ENCODE measurements around the gene SNX33.

SNX33 gene

DNA sequence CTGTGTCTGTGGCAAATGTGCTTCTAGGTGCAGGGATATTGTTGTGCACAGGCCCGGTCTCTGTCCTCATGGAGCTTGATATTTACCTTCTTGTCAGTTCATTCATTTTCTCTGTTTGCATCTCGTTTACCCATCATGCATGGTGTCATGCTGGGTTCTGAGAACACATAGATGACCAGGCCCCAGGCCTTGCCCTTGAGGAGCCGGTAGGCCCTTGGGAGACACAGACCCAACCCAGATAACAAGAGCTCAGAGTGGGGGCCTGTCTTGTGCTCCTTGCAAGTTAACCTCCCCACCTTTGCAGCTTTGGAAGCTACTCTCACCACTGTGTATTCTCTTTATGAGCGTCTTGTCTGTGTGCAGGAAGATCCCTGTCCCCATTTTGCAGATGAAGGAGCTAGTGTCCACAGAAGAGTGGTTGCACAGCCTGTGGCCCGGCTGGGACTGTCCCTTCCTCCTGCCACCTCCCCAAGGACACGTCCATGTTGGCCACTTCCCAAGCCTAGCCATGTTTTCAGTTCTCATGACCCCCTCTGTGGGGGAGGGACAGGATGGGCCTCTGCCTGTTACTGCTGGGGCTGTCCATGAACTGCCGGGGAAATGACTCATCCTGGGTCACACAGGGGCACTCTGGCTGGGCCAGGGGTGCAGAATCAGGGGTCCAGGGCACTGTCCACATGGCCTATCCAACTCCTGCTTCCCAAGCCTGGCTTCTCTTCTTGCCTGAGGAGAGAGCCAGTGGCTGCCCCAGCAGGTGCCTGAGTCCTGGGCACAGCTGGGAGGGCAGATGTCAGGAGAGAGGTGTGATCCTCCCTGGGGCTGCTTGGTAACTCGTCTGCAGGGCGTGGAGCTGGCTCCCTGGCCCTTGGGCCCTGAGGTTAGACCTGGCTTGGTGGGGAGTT lies 3.4 kb downstream of the SNX33 start:
- DNase-seq (ENCODE audit: low spot score), result no peak
- TF ChIP-seq, protein P1, sequence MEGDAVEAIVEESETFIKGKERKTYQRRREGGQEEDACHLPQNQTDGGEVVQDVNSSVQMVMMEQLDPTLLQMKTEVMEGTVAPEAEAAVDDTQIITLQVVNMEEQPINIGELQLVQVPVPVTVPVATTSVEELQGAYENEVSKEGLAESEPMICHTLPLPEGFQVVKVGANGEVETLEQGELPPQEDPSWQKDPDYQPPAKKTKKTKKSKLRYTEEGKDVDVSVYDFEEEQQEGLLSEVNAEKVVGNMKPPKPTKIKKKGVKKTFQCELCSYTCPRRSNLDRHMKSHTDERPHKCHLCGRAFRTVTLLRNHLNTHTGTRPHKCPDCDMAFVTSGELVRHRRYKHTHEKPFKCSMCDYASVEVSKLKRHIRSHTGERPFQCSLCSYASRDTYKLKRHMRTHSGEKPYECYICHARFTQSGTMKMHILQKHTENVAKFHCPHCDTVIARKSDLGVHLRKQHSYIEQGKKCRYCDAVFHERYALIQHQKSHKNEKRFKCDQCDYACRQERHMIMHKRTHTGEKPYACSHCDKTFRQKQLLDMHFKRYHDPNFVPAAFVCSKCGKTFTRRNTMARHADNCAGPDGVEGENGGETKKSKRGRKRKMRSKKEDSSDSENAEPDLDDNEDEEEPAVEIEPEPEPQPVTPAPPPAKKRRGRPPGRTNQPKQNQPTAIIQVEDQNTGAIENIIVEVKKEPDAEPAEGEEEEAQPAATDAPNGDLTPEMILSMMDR (IDR thresholded peaks at IDR 0.05; ENCODE audit: extremely low read depth, missing control alignments), result no peak

DNA sequence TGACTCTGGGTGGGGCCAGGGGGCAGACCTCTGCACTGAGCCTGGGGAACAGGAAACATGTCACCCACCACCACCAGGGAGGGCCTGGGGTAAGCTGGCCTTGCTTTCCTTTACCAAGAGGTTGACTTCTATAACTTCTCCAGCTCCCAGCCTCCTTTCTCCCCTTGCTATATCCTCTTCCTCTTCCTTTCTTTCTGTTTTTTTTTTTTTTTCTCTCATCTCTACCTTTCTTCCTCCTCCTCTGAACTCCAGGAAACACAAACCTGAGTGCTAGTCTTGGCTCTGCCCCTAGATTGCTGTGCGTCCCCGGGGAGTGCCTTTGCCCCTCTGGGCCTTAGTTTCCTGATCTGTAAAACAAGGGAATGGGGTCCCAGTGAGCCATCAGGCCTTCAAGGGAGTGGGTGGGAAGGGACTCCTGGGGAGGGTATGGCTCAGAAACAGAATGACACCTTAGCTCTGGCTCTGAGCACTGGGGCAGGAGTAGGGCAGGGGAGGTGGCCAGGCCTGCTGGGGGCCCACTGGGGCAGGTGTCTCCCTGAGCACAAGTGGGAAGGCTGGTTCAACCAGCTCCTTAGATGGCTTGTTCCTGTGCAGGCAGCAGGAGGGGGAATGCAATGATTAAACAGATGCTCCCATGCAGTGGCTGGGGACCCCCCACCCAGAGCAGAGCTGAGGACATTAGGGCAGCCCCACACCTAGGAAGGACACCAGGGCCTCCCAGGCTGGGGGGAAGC lies 4.3 kb downstream of the SNX33 start:
- TF ChIP-seq, protein P1 (IDR thresholded peaks at IDR 0.05; ENCODE audit: extremely low read depth, missing control alignments), result no peak
- DNase-seq (ENCODE audit: low spot score), result no peak

DNA sequence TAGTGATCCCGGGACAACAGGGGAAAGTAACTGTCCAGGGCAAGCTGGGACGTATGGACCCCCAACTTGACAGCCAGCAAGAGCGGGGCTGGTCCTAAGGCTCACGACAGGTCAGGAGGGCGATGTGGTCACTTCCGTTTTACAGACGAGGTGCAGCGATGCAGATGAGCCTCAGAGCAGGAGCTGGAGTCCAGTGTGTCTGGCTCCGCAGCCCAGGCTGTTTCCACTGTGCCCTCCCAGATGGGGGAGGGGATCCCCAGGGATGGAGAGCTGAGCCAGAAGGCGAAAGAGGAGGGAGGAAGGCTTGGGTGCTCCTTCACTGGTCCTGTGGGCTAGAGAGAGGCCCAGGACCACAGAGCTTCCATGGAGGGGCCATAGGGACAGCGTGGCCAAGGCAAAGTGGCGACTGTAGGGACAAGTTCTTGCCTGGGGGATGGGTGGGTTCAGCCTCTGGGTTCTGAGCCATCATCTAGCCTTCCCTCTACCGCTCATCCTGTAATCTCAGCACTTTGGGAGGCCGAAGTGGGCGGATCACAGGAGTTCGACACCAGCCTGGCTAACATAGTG lies 5.7 kb downstream of the SNX33 start:
- no peak for DNase-seq (ENCODE audit: low spot score)
- TF ChIP-seq, protein P1 (IDR thresholded peaks at IDR 0.05; ENCODE audit: extremely low read depth, missing control alignments), result no peak

DNA sequence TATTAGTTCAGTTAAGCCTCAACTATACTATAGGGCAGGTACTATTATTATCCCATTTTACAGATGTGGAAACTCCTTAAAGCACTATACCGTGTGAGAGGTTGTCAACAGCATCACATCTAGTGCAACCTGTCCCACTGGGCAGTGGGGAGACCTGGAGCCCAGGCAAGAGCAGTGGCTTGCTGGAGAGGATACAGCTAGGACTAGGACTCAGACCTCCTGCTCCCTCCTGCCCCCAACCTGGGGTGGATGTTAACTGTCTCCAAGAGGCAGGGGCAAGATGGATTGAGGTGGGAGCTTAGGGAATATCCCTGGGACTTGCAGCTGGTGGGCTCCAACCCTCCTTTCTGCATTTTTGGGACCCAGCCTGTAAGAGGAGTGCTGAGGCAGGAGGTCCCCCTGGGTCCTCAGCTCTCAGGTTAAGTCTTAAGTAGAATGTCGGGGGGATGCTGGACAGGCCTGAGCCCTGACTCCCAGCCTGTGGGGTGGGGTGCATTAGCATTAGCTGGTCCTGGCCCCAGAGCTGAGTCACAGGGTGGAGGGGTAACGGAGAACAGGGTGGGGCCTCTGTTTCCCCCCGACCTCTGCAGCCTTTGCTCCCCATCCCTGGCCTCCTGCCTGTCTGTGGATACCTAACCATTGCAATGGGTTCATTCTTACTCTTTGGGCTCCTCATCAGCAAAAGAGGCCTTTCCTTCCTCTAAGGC lies 6.6 kb downstream of the SNX33 start:
- DNase-seq (ENCODE audit: low spot score), result no peak
- TF ChIP-seq, protein P1 (IDR thresholded peaks at IDR 0.05; ENCODE audit: extremely low read depth, missing control alignments), result no peak

DNA sequence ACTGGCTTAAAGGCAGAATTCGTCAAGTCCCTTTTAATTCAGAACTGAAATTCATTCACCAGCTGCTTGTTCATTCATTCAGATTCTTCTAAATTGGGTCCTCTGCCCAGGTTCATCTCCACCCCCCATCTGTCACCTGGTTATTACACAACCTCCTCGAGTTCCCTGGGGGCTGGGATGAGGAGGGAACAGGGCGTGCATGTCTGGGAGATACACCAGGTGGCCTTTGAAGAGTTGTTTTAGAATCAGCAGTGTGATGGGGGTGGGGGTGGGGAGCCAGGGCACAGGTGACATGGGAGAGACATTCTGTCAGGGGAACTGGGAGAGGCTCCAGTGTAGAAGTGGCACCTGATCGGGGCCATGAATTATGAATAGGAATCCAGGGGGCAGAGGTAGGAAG lies 8.2 kb downstream of the SNX33 start:
- no peak for DNase-seq (ENCODE audit: low spot score)
- TF ChIP-seq, protein P1 (IDR thresholded peaks at IDR 0.05; ENCODE audit: extremely low read depth, missing control alignments), result no peak

DNA sequence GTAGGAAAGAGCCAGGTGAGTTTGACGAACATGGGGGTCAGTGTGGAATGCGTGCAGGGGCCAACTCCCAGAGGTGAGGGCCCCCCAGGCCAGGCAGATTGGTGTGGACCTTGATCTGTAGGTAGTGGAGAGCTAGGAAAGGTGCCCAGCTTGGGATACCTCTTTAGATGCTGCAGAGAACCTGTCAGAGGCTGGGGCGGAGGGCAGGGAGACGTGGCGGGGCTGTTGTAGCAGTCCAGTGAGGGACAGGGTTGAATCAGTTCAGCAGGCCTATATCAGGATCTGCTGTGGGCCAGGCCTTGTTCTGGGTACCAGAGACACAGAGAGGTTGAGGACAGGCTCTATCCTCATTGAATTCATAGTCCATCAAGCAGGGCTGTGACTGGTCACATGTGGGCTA lies 8.6 kb downstream of the SNX33 start:
- no peak for DNase-seq (ENCODE audit: low spot score)
- TF ChIP-seq, protein P1 (IDR thresholded peaks at IDR 0.05; ENCODE audit: extremely low read depth, missing control alignments), result no peak

All from GM20000 (cell line).